ENCODE data around the gene ETS2. TPM values are rescaled to one million over a fixed set of nuclear protein-coding genes. Genes with fewer than 3 reads are reported as not detected.

ETS2 gene
- polyA plus RNA-seq, 1 donor (not counting 4 experiments of a cell fraction or from before 2014, with no cell fraction given): 58.5 TPM

GRCh38 chr21:38769191-38769780 lies 36.4 kb upstream of the ETS2 start:
- peak overlapping the region; percentile 11 for H3K27ac ChIP-seq (ENCODE audit: control insufficient read depth, insufficient read depth, low read length)
- H3K79me2 ChIP-seq (ENCODE audit: control insufficient read depth, insufficient read depth, low read length): no peaks in the 10 kb centered on the region
- FAIRE-seq: no peak
- no peaks in the 10 kb centered on the region for H3K9me3 ChIP-seq (ENCODE audit: control insufficient read depth, low read depth, low read length)
- H3K36me3 ChIP-seq (ENCODE audit: control insufficient read depth in 2 of 2, extremely low read depth in 1 of 2, insufficient read depth in 2 of 2, low read length in 2 of 2): no peaks in the 10 kb centered on the region
- TF ChIP-seq CTCF (optimal IDR thresholded peaks at IDR 0.05 in 1 of 3, IDR thresholded peaks at IDR 0.05 in 1 of 3, conservative IDR thresholded peaks at IDR 0.05 in 1 of 3; ENCODE audit: extremely low read depth in 1 of 3, insufficient read depth in 2 of 3, low read length in 3 of 3) (no peak), EZH2 (IDR thresholded peaks at IDR 0.05; ENCODE audit: low read length) (no peak)
- no peak overlapping the region for H3K4me2 ChIP-seq (ENCODE audit: control insufficient read depth, extremely low read depth, insufficient read depth, low read depth, low read length)
- no peak overlapping the region for H2AFZ ChIP-seq (ENCODE audit: control insufficient read depth, low read length)
- no peaks in the 10 kb centered on the region for H4K20me1 ChIP-seq (ENCODE audit: control insufficient read depth, extremely low read depth, insufficient read depth, low read length)
- H3K9me1 ChIP-seq (ENCODE audit: control insufficient read depth, extremely low read depth, insufficient read depth, low read length): peaks cover 3% of the 10 kb centered on the region
- H3K27me3 ChIP-seq (ENCODE audit: control insufficient read depth, extremely low read depth, insufficient read depth, low read length): no peaks in the 10 kb centered on the region
- peaks cover 34% of the 10 kb centered on the region for H3K4me1 ChIP-seq (ENCODE audit: control insufficient read depth, extremely low read depth, insufficient read depth, low read length)
- DNase-seq (ENCODE audit: low read depth, low spot score): no peak
- no peak overlapping the region for H3K9ac ChIP-seq (ENCODE audit: control insufficient read depth, extremely low read depth, insufficient read depth, low read length)
- no peak overlapping the region for H3K4me3 ChIP-seq (ENCODE audit: control insufficient read depth in 2 of 3, extremely low read depth in 1 of 3, insufficient read depth in 2 of 3, low read depth in 1 of 3, low read length in 3 of 3)
- dilution Hi-C loops (cut with MboI; ENCODE audit: extremely low pct_ligation_motif_present, low sequenced_read_pairs): no loop called here

GRCh38 chr21:38770660-38771059 lies 35.1 kb upstream of the ETS2 start:
- Histone ChIP-seq H3K4me2 (ENCODE audit: control insufficient read depth, extremely low read depth, insufficient read depth, low read depth, low read length) (no peak overlapping the region), H3K27me3 (ENCODE audit: control insufficient read depth, extremely low read depth, insufficient read depth, low read length) (no peaks in the 10 kb centered on the region), H2AFZ (ENCODE audit: control insufficient read depth, low read length) (no peak overlapping the region), H4K20me1 (ENCODE audit: control insufficient read depth, extremely low read depth, insufficient read depth, low read length) (no peaks in the 10 kb centered on the region), H3K4me3 (ENCODE audit: control insufficient read depth in 2 of 3, extremely low read depth in 1 of 3, insufficient read depth in 2 of 3, low read depth in 1 of 3, low read length in 3 of 3) (no peak overlapping the region), H3K9ac (ENCODE audit: control insufficient read depth, extremely low read depth, insufficient read depth, low read length) (no peak overlapping the region), H3K79me2 (ENCODE audit: control insufficient read depth, insufficient read depth, low read length) (no peaks in the 10 kb centered on the region), H3K9me3 (ENCODE audit: control insufficient read depth, low read depth, low read length) (no peaks in the 10 kb centered on the region), H3K4me1 (ENCODE audit: control insufficient read depth, extremely low read depth, insufficient read depth, low read length) (peaks cover 34% of the 10 kb centered on the region), H3K27ac (ENCODE audit: control insufficient read depth, insufficient read depth, low read length) (no peak overlapping the region), H3K9me1 (ENCODE audit: control insufficient read depth, extremely low read depth, insufficient read depth, low read length) (peaks cover 3% of the 10 kb centered on the region), H3K36me3 (ENCODE audit: control insufficient read depth in 2 of 2, extremely low read depth in 1 of 2, insufficient read depth in 2 of 2, low read length in 2 of 2) (no peaks in the 10 kb centered on the region)
- dilution Hi-C loops (cut with MboI; ENCODE audit: extremely low pct_ligation_motif_present, low sequenced_read_pairs): no loop called here
- FAIRE-seq (no peak), DNase-seq (ENCODE audit: low read depth, low spot score) (no peak)
- no peak for TF ChIP-seq CTCF (optimal IDR thresholded peaks at IDR 0.05 in 1 of 3, IDR thresholded peaks at IDR 0.05 in 1 of 3, conservative IDR thresholded peaks at IDR 0.05 in 1 of 3; ENCODE audit: extremely low read depth in 1 of 3, insufficient read depth in 2 of 3, low read length in 3 of 3)
- TF ChIP-seq EZH2 (IDR thresholded peaks at IDR 0.05; ENCODE audit: low read length): no peak
